ENCODE data around the gene RAB3B. TPM values are rescaled to one million over a fixed set of nuclear protein-coding genes. Genes with fewer than 3 reads are reported as not detected.

Gene RAB3B
- total RNA-seq, 4 donors from 2014 or later = under 0.01 TPM; not detected in 1

DNA sequence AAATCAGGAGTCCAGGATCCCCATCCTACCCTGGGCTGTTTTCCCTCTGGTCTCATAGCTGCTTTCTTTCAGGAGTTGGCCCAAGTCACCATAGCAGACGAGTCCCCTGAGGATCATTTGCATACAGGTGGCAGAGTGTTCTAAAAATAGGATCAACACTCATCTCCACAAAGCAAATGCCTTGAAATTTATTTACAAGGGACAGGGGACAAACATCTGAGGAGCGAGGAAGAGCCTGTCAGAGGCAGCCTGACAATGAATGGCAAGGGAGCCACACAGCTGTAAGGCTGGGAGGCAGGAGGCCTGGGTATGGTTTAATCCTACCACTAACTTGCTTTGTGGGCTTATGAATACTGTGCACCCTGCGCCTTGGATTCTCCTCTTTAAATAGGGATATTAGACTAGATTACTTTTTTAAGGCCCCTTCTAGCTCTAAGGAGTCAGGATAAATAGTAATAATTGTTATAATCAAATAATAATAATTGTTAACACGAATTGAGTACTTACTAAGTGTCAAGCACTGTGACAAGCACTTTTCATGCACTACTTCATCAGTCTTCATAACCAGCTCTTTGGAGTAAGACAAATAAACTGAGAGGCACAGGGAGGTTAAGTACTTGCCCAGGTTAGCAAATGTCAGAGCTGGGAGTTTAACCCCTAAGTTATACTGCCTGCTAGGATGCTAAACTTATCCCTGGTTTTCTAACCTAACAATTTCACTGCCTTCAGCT, 34.5 kb downstream of the RAB3B start:
- H3K9me3 ChIP-seq = no peaks in the 10 kb centered on the region
- H3K36me3 ChIP-seq = no peaks in the 10 kb centered on the region
- intact Hi-C loops (cut with DNase I) = no loop called here
- peaks cover 0 to 13% (median 0%) of the 10 kb centered on the region in 4 donors for H3K27me3 ChIP-seq
- 70 to 73% methylated on average over 4 of the region's 4 CpGs for WGBS, 2 donors
- no peak for DNase-seq
- H3K4me3 ChIP-seq = no peak overlapping the region
- TF ChIP-seq, protein P1, sequence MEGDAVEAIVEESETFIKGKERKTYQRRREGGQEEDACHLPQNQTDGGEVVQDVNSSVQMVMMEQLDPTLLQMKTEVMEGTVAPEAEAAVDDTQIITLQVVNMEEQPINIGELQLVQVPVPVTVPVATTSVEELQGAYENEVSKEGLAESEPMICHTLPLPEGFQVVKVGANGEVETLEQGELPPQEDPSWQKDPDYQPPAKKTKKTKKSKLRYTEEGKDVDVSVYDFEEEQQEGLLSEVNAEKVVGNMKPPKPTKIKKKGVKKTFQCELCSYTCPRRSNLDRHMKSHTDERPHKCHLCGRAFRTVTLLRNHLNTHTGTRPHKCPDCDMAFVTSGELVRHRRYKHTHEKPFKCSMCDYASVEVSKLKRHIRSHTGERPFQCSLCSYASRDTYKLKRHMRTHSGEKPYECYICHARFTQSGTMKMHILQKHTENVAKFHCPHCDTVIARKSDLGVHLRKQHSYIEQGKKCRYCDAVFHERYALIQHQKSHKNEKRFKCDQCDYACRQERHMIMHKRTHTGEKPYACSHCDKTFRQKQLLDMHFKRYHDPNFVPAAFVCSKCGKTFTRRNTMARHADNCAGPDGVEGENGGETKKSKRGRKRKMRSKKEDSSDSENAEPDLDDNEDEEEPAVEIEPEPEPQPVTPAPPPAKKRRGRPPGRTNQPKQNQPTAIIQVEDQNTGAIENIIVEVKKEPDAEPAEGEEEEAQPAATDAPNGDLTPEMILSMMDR (IDR thresholded peaks at IDR 0.05) = no peak
- TF ChIP-seq POLR2A (IDR thresholded peaks at IDR 0.05) = no peak
- H3K4me1 ChIP-seq = no peaks in the 10 kb centered on the region
- no peak overlapping the region for H3K27ac ChIP-seq

- H3K9me3 ChIP-seq = peaks cover 0 to 5% (median 0%) of the 10 kb centered on the region in 3 donors
Measured at GRCh38 chr1:51954783-51955182, 35.7 kb downstream of the RAB3B start.

GRCh38 chr1:51953079-51953478, 37.4 kb downstream of the RAB3B start:
- Histone ChIP-seq H3K27ac (no peak overlapping the region), H3K9me3 (peaks cover 0 to 8% (median 0%) of the 10 kb centered on the region in 3 donors), H3K4me1 (peaks cover 0 to 15% (median 0%) of the 10 kb centered on the region in 3 donors), H3K27me3 (peaks cover 0 to 10% (median 0%) of the 10 kb centered on the region in 4 donors), H3K36me3 (no peaks in the 10 kb centered on the region), H3K4me3 (no peak overlapping the region)
- TF ChIP-seq POLR2A (IDR thresholded peaks at IDR 0.05) = no peak
- TF ChIP-seq, protein P1 (IDR thresholded peaks at IDR 0.05) = no peak
- intact Hi-C loops (cut with DNase I) = no loop called here
- DNase-seq = no peak
- WGBS, 2 donors = 90 to 92% methylated on average over 1 of the region's 1 CpG

More at GRCh38 chr1:51954783-51955182, 35.7 kb downstream of the RAB3B start:
- no peak for TF ChIP-seq POLR2A (IDR thresholded peaks at IDR 0.05)
- TF ChIP-seq, protein P1 (IDR thresholded peaks at IDR 0.05) = no peak
- no peak overlapping the region for H3K27ac ChIP-seq
- H3K36me3 ChIP-seq = no peaks in the 10 kb centered on the region
- H3K27me3 ChIP-seq = peaks cover 0 to 6% (median 0%) of the 10 kb centered on the region in 4 donors
- no peak overlapping the region for H3K4me3 ChIP-seq
- no peak for DNase-seq
- H3K4me1 ChIP-seq = no peaks in the 10 kb centered on the region
- intact Hi-C loops (cut with DNase I) = no loop called here
- 85 to 86% methylated on average over 7 of the region's 7 CpGs for WGBS, 2 donors

GRCh38 chr1:51952638-51953037, 37.9 kb downstream of the RAB3B start:
- Histone ChIP-seq H3K4me1 (peaks cover 0 to 18% (median 0%) of the 10 kb centered on the region in 3 donors), H3K27me3 (peaks cover 0 to 10% (median 0%) of the 10 kb centered on the region in 4 donors), H3K27ac (no peak overlapping the region), H3K36me3 (no peaks in the 10 kb centered on the region), H3K9me3 (peaks cover 0 to 8% (median 0%) of the 10 kb centered on the region in 3 donors), H3K4me3 (no peak overlapping the region)
- intact Hi-C loops (cut with DNase I) = no loop called here
- DNase-seq = no peak
- 52 to 57% methylated on average over 1 of the region's 1 CpG for WGBS, 2 donors
- TF ChIP-seq POLR2A (IDR thresholded peaks at IDR 0.05) = no peak
- TF ChIP-seq, protein P1 (IDR thresholded peaks at IDR 0.05) = no peak

GRCh38 chr1:51950701-51951100, 39.8 kb downstream of the RAB3B start:
- TF ChIP-seq, protein P1 (IDR thresholded peaks at IDR 0.05) = no peak
- TF ChIP-seq POLR2A (IDR thresholded peaks at IDR 0.05) = no peak
- H3K4me3 ChIP-seq = no peak overlapping the region
- WGBS, 2 donors = 68 to 76% methylated on average over 4 of the region's 4 CpGs
- peaks cover 0 to 10% (median 0%) of the 10 kb centered on the region in 4 donors for H3K27me3 ChIP-seq
- H3K27ac ChIP-seq = no peak overlapping the region
- no peaks in the 10 kb centered on the region for H3K36me3 ChIP-seq
- H3K4me1 ChIP-seq = peaks cover 0 to 18% (median 0%) of the 10 kb centered on the region in 3 donors
- intact Hi-C loops (cut with DNase I) = no loop called here
- no peak for DNase-seq
- peaks cover 0 to 8% (median 0%) of the 10 kb centered on the region in 3 donors for H3K9me3 ChIP-seq
